BJ (cell line): ENCODE data around the gene RANBP17. TPM values are rescaled to one million over a fixed set of nuclear protein-coding genes. Genes with fewer than 3 reads are reported as not detected.

Experiments
- CTCF ChIA-PET: fragments of 350-600 bp; formaldehyde crosslinking; extraction: SDS; loops from one replicate; lab custom pipeline; 2021; ENCODE audit warnings: antibody characterized with exemption, inconsistent platforms; lab: Yijun Ruan, JAX
- POLR2A ChIA-PET: fragments of 300-600 bp; sonication (Branson Sonifier 250); formaldehyde crosslinking; extraction: SDS; loops from one replicate; lab custom pipeline; 2021; ENCODE audit warnings: antibody characterized with exemption; lab: Charles Lee
- DNase-seq: peaks from one replicate; pipeline ENCODE4 v3.0.0-alpha.2; 2011; ENCODE audit warnings: low read depth
- H3K27me3 ChIP-seq: 2 replicates; pipeline ENCODE4 v1.6.0; 2011; ENCODE audit warnings: low read length; ENCODE audit not compliant: control insufficient read depth, insufficient read depth
- H3K36me3 ChIP-seq: 2 replicates; pipeline ENCODE4 v1.5.1; 2011; ENCODE audit warnings: low read length; ENCODE audit not compliant: control insufficient read depth, insufficient read depth
- H3K4me3 ChIP-seq: 2 replicates; pipeline ENCODE4 v1.5.1; 2011; ENCODE audit warnings: low read depth, mild to moderate bottlenecking, control low read depth, low read length
- CTCF ChIP-seq: IDR thresholded peaks from 2 replicates; pipeline ENCODE4 v1.5.1; 2011; ENCODE audit warnings: low read depth, mild to moderate bottlenecking, control low read depth, inconsistent platforms, low read length, moderate library complexity; ENCODE audit not compliant: insufficient read depth
- polyA plus RNA-seq: library from polyadenylated mRNA; depleted of rRNA; stranded (reverse); fragments of >200 nt; gene quantifications from 2 replicates; pipeline ENCODE4 v1.2.3, GENCODE V29; 2011

Gene RANBP17
- polyA plus RNA-seq, 1 experiment, result 10.5 TPM

- no peak for DNase-seq
- Histone ChIP-seq H3K27me3 (no peaks in the 10 kb centered on the region), H3K36me3 (no peaks in the 10 kb centered on the region), H3K4me3 (no peak overlapping the region)
- TF ChIP-seq CTCF, result no peak
- POLR2A ChIA-PET, result no interaction called here
- CTCF ChIA-PET, result interaction anchor here (1.4 kb wide), 1 partner anchor 10 kb away, joined by 4 read pairs; no protein-coding TSS in a partner anchor
Measured at GRCh38 chr5:171093598-171093997, 231.8 kb downstream of the RANBP17 start.

GRCh38 chr5:171094356-171094755 is 232.5 kb downstream of the RANBP17 start:
- ChIA-PET CTCF (no interaction called here), POLR2A (no interaction called here)
- Histone ChIP-seq H3K36me3 (no peaks in the 10 kb centered on the region), H3K4me3 (no peak overlapping the region), H3K27me3 (no peaks in the 10 kb centered on the region)
- no peak for DNase-seq
- TF ChIP-seq CTCF, result no peak

DNA sequence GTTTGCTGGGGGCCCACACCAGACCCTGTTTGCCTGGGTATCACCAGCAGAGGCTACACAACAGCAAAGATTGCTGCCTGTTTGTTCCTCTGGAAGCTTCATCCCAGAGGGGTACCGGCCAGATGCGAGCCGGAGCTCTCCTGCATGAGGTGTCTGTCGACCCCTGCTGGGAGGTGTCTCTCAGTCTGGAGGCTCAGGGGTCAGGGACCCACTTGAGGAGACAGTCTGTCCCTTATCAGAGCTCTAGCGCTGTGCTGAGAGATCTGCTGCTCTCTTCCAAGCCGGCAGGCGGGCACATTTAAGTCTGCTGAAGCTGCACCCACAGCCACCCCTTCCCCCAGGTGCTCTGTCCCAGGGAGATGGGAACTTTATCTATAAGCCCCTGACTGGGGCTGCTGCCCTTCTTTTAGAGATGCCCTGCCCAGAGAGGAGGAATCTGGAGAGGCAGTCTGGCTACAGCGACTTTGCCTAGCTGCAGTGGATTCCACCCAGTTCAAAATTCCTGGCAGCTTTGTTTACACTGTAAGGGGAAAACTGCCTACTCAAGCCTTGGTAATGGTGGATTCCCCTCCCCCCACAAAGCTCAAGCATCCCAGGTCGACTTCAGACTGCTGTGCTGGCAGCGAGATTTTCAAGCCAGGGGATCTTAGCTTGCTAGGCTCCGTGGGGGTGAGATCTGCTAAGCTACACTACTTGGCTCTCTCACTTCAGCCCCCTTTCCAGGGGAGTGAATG is 241.2 kb downstream of the RANBP17 start:
- TF ChIP-seq CTCF, result no peak
- H3K27me3 ChIP-seq, result no peaks in the 10 kb centered on the region
- POLR2A ChIA-PET, result no interaction called here
- no peak for DNase-seq
- no peaks in the 10 kb centered on the region for H3K36me3 ChIP-seq
- H3K4me3 ChIP-seq, result no peak overlapping the region
- CTCF ChIA-PET, result interaction anchor here (1.4 kb wide), 1 partner anchor 10 kb away, joined by 4 read pairs; no protein-coding TSS in a partner anchor

GRCh38 chr5:171107669-171108068 is 245.9 kb downstream of the RANBP17 start:
- DNase-seq, result no peak
- Histone ChIP-seq H3K36me3 (no peaks in the 10 kb centered on the region), H3K27me3 (no peaks in the 10 kb centered on the region), H3K4me3 (no peak overlapping the region)
- POLR2A ChIA-PET, result no interaction called here
- TF ChIP-seq CTCF, result no peak
- CTCF ChIA-PET, result no interaction called here

- no peak for TF ChIP-seq CTCF
Measured at GRCh38 chr5:171115519-171115918, 253.7 kb downstream of the RANBP17 start.

More at GRCh38 chr5:171115519-171115918, 253.7 kb downstream of the RANBP17 start:
- Histone ChIP-seq H3K4me3 (no peak overlapping the region), H3K36me3 (no peaks in the 10 kb centered on the region), H3K27me3 (no peaks in the 10 kb centered on the region)
- DNase-seq, result no peak
- POLR2A ChIA-PET, result no interaction called here
- CTCF ChIA-PET, result no interaction called here
